GM19043 (cell line): ENCODE data around the gene HOXD11.

Source experiments
- ATAC-seq: cut with Tn5 transposase; IDR thresholded peaks from one replicate; pipeline ENCODE4 v1.9.1; 2021; ENCODE audit warnings: low read depth; ENCODE audit not compliant: unreplicated experiment

HOXD11 gene

DNA sequence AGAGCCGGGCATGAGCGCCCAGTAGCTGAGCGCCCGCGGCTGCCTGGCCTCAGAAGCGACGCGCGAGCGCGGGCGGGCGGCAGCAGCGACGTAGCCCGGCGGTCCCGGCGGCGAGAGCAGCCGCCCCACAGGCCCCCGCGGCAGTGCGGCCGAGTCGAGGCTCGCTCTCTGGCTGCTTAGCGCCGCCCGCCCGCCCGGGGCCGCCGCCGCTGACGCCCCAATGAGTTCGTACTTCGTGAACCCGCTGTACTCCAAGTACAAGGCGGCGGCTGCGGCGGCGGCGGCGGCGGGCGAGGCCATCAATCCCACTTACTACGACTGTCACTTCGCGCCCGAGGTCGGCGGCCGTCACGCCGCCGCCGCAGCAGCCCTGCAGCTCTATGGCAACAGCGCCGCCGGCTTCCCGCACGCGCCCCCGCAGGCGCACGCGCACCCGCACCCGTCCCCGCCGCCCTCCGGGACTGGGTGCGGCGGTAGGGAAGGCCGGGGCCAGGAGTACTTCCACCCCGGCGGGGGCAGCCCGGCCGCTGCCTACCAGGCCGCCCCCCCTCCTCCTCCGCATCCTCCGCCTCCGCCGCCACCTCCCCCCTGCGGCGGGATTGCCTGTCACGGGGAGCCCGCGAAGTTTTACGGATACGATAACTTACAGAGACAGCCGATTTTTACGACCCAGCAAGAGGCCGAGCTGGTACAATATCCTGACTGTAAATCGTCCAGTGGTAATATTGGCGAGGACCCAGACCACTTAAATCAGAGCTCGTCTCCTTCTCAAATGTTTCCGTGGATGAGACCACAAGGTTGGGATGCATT is 23.3 kb downstream of the HOXD11 start:
- no peak for ATAC-seq

DNA sequence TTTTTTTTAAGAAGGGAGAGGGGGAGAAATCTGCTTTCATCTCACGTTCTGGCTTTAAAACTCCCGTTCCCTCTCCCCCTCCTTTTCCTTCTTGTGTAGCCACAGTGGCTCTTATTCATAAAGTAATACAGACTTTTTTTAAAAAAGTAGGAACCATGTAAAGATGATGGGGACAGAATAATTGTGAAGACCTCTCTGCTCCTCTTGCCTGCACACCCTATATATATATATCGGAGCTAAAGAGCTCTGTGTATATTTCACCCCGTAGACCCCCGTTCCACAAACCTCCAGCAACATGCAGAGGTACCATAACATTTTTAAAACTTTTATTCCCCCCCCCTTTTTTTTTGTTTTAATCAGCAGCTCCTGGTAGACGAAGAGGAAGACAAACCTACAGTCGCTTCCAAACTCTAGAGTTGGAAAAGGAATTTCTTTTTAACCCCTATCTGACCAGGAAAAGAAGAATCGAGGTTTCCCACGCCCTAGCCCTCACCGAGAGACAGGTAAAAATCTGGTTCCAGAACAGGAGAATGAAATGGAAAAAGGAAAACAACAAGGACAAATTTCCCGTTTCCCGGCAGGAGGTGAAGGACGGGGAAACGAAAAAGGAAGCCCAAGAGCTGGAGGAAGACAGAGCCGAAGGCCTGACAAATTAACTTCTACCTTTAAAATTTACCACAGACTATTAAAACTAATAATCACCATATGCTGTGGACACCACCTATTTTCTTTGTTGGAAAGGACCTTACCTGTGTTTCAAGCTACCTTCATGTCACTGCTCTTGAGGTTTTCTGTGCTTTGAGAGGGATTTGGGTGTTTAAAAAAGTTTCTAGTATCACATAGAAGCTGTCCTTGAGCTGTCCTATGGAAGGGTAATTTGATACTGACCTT is 24.1 kb downstream of the HOXD11 start:
- no peak for ATAC-seq

DNA sequence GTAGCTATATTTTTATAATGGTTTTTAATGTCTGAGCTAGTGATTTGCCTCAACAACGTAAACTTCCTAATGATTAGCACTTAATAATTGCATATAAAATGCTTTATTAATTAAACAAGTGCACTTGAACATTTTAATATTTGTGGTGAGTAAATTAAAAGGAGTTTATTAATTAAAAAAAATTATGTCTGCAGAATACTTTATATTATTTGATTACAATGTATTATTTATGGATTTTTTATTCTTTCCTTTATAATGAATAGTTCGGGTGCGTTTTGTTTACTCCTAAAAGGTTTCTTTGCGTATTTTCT is 24.7 kb downstream of the HOXD11 start:
- no peak for ATAC-seq

- no peak for ATAC-seq
Measured at GRCh38 chr2:176132205-176133171, 25.4 kb downstream of the HOXD11 start.

DNA sequence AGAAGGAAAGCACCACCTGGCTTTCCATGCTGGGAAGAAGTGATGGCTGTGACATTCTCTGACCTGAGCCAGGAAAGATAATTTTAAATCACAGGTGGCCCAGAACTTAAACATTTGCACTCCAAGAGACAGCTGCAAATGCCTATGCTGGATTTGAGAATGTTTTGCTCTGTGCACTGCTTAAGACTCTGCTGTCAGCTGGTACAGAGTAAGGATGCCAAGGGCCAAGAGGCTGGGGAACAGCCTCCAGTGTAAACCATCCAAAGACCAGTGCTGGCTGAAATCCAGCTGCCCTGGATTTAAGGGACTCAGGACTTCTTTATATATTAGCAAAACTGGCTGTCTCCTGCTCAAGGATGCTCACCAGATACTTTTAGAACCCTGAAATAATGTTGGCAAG is 26.3 kb downstream of the HOXD11 start:
- ATAC-seq: no peak

DNA sequence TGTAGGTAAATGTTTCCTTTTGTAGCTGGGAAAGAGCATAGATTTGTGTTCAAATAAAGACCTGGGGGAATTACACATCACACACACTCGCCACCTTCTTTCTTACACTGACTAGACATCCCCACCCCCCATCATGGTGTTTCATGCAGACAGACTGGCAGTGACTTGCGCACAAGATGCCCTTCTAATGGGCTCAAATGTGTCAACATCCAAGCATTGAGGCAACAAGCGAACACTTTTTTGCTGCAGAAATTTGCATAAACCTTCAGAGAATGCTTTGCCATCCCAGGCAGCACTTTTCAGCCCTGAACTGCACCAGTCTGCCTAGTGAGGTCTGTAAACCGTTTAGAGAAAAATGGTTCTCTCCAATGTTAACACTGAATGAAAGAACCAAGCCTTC is 27.0 kb downstream of the HOXD11 start:
- ATAC-seq: no peak

- ATAC-seq: no peak
Measured at GRCh38 chr2:176135035-176135440, 28.0 kb downstream of the HOXD11 start.

DNA sequence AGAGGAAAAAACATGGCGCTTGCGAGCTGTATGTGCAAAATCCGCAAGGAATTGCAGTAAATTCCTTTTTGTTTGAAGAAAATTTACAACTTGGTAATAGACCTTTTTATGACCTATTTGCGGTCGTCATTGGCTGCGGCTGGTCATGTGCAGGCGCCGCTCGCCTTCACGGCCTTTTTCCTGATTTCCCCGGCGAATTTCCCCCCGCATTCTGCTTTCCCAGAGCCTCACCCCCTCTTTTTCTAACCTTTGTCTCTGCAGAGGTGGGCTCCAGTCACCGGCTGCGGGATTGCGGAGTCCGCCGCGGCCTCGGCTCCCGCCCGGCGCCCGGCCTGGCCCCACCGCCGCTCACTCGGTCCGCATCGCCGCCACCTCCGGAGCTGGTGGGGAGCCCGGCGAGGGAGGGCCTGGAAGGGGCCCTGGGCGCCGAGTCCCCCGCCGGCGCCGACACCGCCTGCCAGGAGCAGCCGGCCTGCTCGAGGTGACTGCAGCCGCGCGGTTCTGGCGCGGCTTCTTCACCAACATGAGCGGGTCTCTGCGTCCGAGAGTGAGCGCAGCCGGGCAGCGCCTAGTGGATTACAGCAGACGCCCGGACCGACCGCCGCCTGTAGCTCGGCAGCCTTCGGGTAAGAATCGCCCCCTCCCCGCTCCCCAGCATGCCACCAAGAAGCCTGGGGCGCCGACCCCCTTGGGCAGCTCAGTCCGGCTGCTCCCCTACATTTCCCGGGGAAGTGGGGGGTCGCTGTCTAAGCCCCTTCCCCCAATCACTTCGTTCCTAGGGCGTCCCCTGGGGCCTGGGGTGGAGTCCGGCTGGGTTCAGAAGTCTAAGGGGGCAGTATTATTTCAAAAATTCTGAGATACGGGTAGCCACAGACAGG is 29.5 kb downstream of the HOXD11 start:
- ATAC-seq: no peak

DNA sequence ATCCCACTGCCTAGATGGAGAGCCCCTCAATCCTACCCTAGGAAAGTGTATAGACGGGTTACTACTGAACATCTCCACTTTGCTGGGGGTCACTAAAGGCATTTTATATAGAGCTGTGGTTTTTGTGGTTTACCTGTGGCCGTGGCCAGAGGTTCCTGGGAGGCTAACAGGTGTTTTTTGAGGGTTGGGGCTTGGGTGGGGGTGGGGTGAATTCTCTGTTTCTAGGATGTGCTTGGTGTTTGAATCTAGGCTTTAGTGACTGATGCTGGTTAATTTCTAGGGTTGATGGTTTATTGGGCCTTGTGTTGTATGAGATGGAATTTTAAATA is 30.1 kb downstream of the HOXD11 start:
- ATAC-seq: no peak

- ATAC-seq: no peak
Measured at GRCh38 chr2:176137906-176138305, 30.8 kb downstream of the HOXD11 start.

DNA sequence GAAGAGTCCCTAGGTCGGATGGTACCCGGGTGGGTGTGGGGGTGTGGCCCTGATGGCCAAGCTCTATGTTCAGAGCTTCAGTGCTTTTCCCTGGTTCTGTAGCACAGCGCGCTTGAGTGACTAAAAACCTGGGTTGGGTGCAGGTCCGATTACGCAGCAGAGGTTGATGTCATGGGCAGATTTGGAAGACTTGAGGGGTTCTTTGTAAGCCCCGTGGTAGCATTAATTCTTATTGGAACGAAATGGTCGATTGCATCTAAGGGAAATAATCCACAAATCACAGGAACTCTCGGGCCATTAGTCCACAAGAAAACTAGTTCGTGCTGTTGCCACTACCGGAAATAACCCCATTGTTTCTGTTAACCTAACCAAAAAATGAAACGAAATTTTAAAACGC is 31.4 kb downstream of the HOXD11 start:
- ATAC-seq: no peak

DNA sequence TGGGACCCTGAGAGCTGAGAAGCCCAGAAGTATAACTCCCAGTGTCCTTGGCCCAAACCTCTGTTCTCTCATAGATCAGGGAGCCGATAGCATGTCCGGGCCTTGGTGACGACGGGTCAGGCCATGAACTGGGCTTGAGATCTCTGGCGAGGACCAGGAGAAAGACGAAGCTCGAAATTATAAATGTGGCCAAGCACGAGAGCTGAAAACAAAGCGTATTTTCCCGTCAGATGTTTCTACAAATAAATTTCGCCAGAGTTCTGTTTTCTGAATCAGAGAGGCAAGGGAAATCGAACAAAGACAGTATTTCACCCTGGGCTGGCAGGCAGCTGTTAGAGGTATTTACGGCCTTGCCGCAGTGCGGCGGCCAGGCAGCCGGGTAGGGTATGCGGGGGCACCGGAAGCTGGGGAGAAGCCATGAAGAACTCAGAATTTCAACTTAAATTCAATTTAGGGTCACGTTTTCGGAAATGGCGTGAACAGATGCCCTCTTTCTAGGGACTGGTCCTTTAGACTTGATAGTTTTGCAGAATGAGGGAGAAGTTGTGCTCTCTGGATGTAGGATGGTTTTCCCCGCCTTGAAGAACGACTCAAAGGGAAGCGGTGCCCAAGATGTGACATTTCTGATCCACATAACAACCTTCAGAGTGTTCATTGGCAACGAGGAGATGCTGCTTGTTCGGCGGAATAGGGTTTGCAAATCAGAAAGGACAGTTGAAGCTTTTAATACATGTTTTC is 32.0 kb downstream of the HOXD11 start:
- no peak for ATAC-seq

DNA sequence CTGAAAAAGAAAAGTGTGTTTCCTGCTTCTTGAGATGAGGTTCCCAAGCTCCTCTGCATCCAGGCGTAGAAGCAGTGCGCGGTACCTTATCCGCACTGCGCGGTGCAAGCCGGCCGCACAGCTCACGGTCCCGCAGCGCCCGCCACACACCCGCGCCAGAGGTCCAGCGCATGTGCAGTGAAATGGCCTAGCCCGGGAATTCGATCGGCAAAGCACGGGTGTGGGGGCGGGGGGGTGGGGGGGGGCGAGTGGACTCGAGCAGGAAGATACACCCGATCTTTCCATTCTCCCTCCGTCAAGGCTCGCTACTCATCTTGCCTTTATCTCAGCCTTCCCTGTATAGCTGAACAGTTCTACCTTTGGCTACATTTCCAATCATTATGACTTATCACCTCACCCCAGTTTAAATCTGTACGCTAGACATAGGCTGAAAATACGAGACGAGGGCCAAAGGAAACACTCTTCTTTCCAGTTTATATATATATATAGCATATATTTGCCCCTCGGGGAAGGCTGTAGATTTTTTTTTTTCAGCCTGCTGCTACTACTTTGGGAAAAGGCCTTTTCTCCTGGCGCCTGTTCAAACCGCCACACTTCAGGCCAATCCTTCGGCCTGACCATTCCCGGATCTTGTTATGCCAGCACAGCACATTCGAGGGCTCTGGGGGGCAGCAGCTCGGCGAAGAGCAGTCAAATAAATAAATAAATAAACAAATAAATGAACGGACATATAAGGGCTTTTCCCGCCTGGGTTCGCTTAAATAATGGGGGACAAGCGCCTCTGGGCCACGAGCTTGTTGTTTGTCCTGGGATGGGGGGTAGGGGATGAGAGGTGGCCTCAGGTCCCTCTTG is 32.8 kb downstream of the HOXD11 start:
- no peak for ATAC-seq

- ATAC-seq: peak; percentile 81
Measured at GRCh38 chr2:176140513-176141317, 33.6 kb downstream of the HOXD11 start.

- ATAC-seq: no peak
Measured at GRCh38 chr2:176142281-176142680, 35.2 kb downstream of the HOXD11 start.

- ATAC-seq: no peak
Measured at GRCh38 chr2:176145085-176145969, 38.2 kb downstream of the HOXD11 start.

- ATAC-seq: no peak
Measured at GRCh38 chr2:176146101-176146500, 39.0 kb downstream of the HOXD11 start.
